Measurements from ENCODE around the gene TFAP2C. TPM values are rescaled to one million over a fixed set of nuclear protein-coding genes. Genes with fewer than 3 reads are reported as not detected.
A peak's percentile ranks its signal among the peaks of the same experiment; 100 is the strongest.

The TFAP2C gene
- total RNA-seq, 1 experiment from 2014 or later: 37.6 TPM

GRCh38 chr20:56628015-56628872, 862 bp upstream of the TFAP2C start:
- peak; percentile 45 for DNase-seq
- no TSS peak for BruUV-seq (replicated peaks)
- Histone ChIP-seq H4K20me1 (ENCODE audit: low read length) (peaks cover 18% of the 10 kb centered on the region), H3K9me2 (replicated peaks; ENCODE audit: low read length) (no peaks in the 10 kb centered on the region), H3F3A (ENCODE audit: low read length, unreplicated experiment) (no peaks in the 10 kb centered on the region), H3K79me2 (ENCODE audit: low read length) (peaks cover 42% of the 10 kb centered on the region), H3K4me3 (ENCODE audit: low read length) (peak overlapping the region; percentile 84), H3K4me1 (ENCODE audit: insufficient read depth, low read length) (peaks cover 14% of the 10 kb centered on the region), H3K4me2 (ENCODE audit: low read length) (peak overlapping the region; percentile 84), H2AFZ (ENCODE audit: low read length) (peak overlapping the region; percentile 93), H3K9me3 (ENCODE audit: low read length) (no peaks in the 10 kb centered on the region), H3K36me3 (ENCODE audit: low read depth, low read length) (peaks cover 10% of the 10 kb centered on the region), H3K27me3 (ENCODE audit: low read length) (no peaks in the 10 kb centered on the region), H3K27ac (ENCODE audit: low read length) (no peak overlapping the region), H3K9ac (ENCODE audit: low read length) (peak overlapping the region; percentile 46)
- CTCF ChIA-PET: interaction anchor here (1.0 to 3.5 kb wide), 3 partner anchors 38 to 346 kb away, joined by 3 to 19 read pairs (median 5); no protein-coding TSS in a partner anchor
- ATAC-seq: peak; percentile 8
- intact Hi-C loops (cut with micrococcal nuclease): loop anchor here (2.0 kb wide), 1 partner anchor 73 kb away; no protein-coding TSS in a partner anchor
- POLR2A ChIA-PET (ENCODE audit: unreplicated experiment): interaction anchor here (1.0 kb wide), 1 partner anchor 40 kb away, joined by 3 read pairs; no protein-coding TSS in a partner anchor
- TF ChIP-seq, protein P1, sequence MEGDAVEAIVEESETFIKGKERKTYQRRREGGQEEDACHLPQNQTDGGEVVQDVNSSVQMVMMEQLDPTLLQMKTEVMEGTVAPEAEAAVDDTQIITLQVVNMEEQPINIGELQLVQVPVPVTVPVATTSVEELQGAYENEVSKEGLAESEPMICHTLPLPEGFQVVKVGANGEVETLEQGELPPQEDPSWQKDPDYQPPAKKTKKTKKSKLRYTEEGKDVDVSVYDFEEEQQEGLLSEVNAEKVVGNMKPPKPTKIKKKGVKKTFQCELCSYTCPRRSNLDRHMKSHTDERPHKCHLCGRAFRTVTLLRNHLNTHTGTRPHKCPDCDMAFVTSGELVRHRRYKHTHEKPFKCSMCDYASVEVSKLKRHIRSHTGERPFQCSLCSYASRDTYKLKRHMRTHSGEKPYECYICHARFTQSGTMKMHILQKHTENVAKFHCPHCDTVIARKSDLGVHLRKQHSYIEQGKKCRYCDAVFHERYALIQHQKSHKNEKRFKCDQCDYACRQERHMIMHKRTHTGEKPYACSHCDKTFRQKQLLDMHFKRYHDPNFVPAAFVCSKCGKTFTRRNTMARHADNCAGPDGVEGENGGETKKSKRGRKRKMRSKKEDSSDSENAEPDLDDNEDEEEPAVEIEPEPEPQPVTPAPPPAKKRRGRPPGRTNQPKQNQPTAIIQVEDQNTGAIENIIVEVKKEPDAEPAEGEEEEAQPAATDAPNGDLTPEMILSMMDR (conservative IDR thresholded peaks at IDR 0.05; ENCODE audit: low read depth, low read length): 0 out of 2 replicates have a peak, but pooled peaks have one; percentile 17
- TF ChIP-seq EZH2 (IDR thresholded peaks at IDR 0.05; ENCODE audit: low read length, unreplicated experiment): no peak
- TF ChIP-seq EZH2phosphoT487 (IDR thresholded peaks at IDR 0.05; ENCODE audit: borderline replicate concordance, low read length): no peak

GRCh38 chr20:56629464-56630085, 469 bp downstream of the TFAP2C start:
- Histone ChIP-seq H3K9me2 (replicated peaks; ENCODE audit: low read length) (no peaks in the 10 kb centered on the region), H3K36me3 (ENCODE audit: low read depth, low read length) (peaks cover 24% of the 10 kb centered on the region), H3K27me3 (ENCODE audit: low read length) (no peaks in the 10 kb centered on the region), H3K27ac (ENCODE audit: low read length) (peak overlapping the region; percentile 82), H2AFZ (ENCODE audit: low read length) (peak overlapping the region; percentile 75), H3K4me1 (ENCODE audit: insufficient read depth, low read length) (peaks cover 27% of the 10 kb centered on the region), H3K4me2 (ENCODE audit: low read length) (peak overlapping the region; percentile 84), H3K9ac (ENCODE audit: low read length) (peak overlapping the region; percentile 95), H3K9me3 (ENCODE audit: low read length) (no peaks in the 10 kb centered on the region), H3K79me2 (ENCODE audit: low read length) (peaks cover 55% of the 10 kb centered on the region), H3K4me3 (ENCODE audit: low read length) (peak overlapping the region; percentile 84), H4K20me1 (ENCODE audit: low read length) (peaks cover 24% of the 10 kb centered on the region), H3F3A (ENCODE audit: low read length, unreplicated experiment) (no peaks in the 10 kb centered on the region)
- ChIA-PET POLR2A (ENCODE audit: unreplicated experiment) (interaction anchor here (0.6 to 1.0 kb wide), 5 partner anchors 35 to 232 kb away, joined by 3 read pairs; no protein-coding TSS in a partner anchor), CTCF (interaction anchor here (0.6 to 3.5 kb wide), 11 partner anchors 23 to 431 kb away, joined by 3 to 19 read pairs (median 3); no protein-coding TSS in a partner anchor)
- TF ChIP-seq, protein P1 (conservative IDR thresholded peaks at IDR 0.05; ENCODE audit: low read depth, low read length): no peak
- TF ChIP-seq EZH2phosphoT487 (IDR thresholded peaks at IDR 0.05; ENCODE audit: borderline replicate concordance, low read length): no peak
- no peak for TF ChIP-seq EZH2 (IDR thresholded peaks at IDR 0.05; ENCODE audit: low read length, unreplicated experiment)
- intact Hi-C loops (cut with micrococcal nuclease): loop anchor here (1.0 to 5.0 kb wide), 7 partner anchors 59 to 358 kb away; no protein-coding TSS in a partner anchor
- peak; percentile 14 for DNase-seq
- 0 out of 2 replicates have a peak, but pooled peaks have one; percentile 1 for ATAC-seq
- BruUV-seq (replicated peaks): TSS peak; percentile 71

Data from PC-3 (cell line).